ENCODE results near the gene UPP2. TPM values are rescaled to one million over a fixed set of nuclear protein-coding genes. Genes with fewer than 3 reads are reported as not detected.

UPP2 gene
- total and polyA plus RNA-seq, 9 of the 15 experiments (the other 6 are each of a cell fraction or from before 2014, with no cell fraction given), result not detected

- TF ChIP-seq MGA (IDR thresholded peaks at IDR 0.05) (no peak), KLF13 (tag; IDR thresholded peaks at IDR 0.05; ENCODE audit: borderline replicate concordance, low read depth) (no peak), FOXA3 (CRISPR knock-in tag; conservative IDR thresholded peaks at IDR 0.05 in 1 of 2, IDR thresholded peaks at IDR 0.05 in 1 of 2) (no peak), NFRKB (IDR thresholded peaks at IDR 0.05; ENCODE audit: low read depth) (no peak), FOXM1 (IDR thresholded peaks at IDR 0.05; ENCODE audit: low read depth) (no peak), FOXM1 (CRISPR knock-in tag; IDR thresholded peaks at IDR 0.05; ENCODE audit: low read depth) (no peak), PHB (CRISPR knock-in tag; IDR thresholded peaks at IDR 0.05) (no peak), ZNF24 (IDR thresholded peaks at IDR 0.05) (no peak), ZNF175 (CRISPR knock-in tag; IDR thresholded peaks at IDR 0.05; ENCODE audit: low read depth) (no peak), ZNF124 (CRISPR knock-in tag; IDR thresholded peaks at IDR 0.05) (no peak), RFX1 (IDR thresholded peaks at IDR 0.05) (no peak)
- TF ChIP-seq, protein P1, sequence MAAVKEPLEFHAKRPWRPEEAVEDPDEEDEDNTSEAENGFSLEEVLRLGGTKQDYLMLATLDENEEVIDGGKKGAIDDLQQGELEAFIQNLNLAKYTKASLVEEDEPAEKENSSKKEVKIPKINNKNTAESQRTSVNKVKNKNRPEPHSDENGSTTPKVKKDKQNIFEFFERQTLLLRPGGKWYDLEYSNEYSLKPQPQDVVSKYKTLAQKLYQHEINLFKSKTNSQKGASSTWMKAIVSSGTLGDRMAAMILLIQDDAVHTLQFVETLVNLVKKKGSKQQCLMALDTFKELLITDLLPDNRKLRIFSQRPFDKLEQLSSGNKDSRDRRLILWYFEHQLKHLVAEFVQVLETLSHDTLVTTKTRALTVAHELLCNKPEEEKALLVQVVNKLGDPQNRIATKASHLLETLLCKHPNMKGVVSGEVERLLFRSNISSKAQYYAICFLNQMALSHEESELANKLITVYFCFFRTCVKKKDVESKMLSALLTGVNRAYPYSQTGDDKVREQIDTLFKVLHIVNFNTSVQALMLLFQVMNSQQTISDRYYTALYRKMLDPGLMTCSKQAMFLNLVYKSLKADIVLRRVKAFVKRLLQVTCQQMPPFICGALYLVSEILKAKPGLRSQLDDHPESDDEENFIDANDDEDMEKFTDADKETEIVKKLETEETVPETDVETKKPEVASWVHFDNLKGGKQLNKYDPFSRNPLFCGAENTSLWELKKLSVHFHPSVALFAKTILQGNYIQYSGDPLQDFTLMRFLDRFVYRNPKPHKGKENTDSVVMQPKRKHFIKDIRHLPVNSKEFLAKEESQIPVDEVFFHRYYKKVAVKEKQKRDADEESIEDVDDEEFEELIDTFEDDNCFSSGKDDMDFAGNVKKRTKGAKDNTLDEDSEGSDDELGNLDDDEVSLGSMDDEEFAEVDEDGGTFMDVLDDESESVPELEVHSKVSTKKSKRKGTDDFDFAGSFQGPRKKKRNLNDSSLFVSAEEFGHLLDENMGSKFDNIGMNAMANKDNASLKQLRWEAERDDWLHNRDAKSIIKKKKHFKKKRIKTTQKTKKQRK (IDR thresholded peaks at IDR 0.05; ENCODE audit: borderline replicate concordance, low read depth, low read length), result no peak
- TF ChIP-seq, protein P2, sequence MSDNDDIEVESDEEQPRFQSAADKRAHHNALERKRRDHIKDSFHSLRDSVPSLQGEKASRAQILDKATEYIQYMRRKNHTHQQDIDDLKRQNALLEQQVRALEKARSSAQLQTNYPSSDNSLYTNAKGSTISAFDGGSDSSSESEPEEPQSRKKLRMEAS (CRISPR knock-in tag; IDR thresholded peaks at IDR 0.05), result no peak
Measured at GRCh38 chr2:158060835-158061435, 40.7 kb upstream of the UPP2 start (continued).

Data from K562 (cell line).